Keratinocyte (primary cell): Measurements from ENCODE around the gene TOP3B. TPM values are rescaled to one million over a fixed set of nuclear protein-coding genes. Genes with fewer than 3 reads are reported as not detected.

Source experiments
- DNase-seq: peaks from one replicate; pipeline ENCODE4 v3.0.0-alpha.2; 2011; ENCODE audit warnings: low read depth, missing footprints, low spot score
- FAIRE-seq: peaks from 2 replicates; lab custom pipeline; 2011; peaks lifted over from hg19 to GRCh38; lab: Jason Lieb, UNC
- H2AFZ ChIP-seq: 2 replicates; pipeline ENCODE4 v1.6.0; 2012; ENCODE audit warnings: low read length, control low read depth, inconsistent platforms; ENCODE audit not compliant: control insufficient read depth
- H3K27ac ChIP-seq: 2 replicates; pipeline ENCODE4 v1.5.1; 2011; ENCODE audit warnings: low read length; ENCODE audit not compliant: control insufficient read depth, insufficient read depth
- H3K27me3 ChIP-seq: 3 replicates; pipeline ENCODE4 v1.6.0; 2011; ENCODE audit warnings: low read length; ENCODE audit not compliant: control insufficient read depth, insufficient read depth; ENCODE audit errors: extremely low read depth
- H3K36me3 ChIP-seq, 2 experiments: 2 replicates in 1 of 2; 3 replicates in 1 of 2; pipeline ENCODE4 v1.5.1; 2011; ENCODE audit warnings: low read length in 2 of 2, mild to moderate bottlenecking in 1 of 2; ENCODE audit not compliant: control insufficient read depth in 2 of 2, insufficient read depth in 2 of 2; ENCODE audit errors: extremely low read depth in 1 of 2
- H3K4me1 ChIP-seq: 3 replicates; pipeline ENCODE4 v1.5.1; 2011; ENCODE audit warnings: low read length; ENCODE audit not compliant: control insufficient read depth, insufficient read depth; ENCODE audit errors: extremely low read depth
- H3K4me2 ChIP-seq: 3 replicates; pipeline ENCODE4 v1.6.0; 2011; ENCODE audit warnings: low read depth, low read length; ENCODE audit not compliant: control insufficient read depth, insufficient read depth; ENCODE audit errors: extremely low read depth
- H3K4me3 ChIP-seq, 3 experiments: fragments of 200-600 bp in 1 of 3; sonication (generic) in 1 of 3; 2 replicates in 2 of 3; 3 replicates in 1 of 3; pipeline ENCODE4 v1.5.1; 2011 to 2016; ENCODE audit warnings: low read length in 3 of 3, mild to moderate bottlenecking in 3 of 3, control low read depth in 2 of 3, inconsistent platforms in 1 of 3, low read depth in 1 of 3, mixed read lengths in 1 of 3, mixed run types in 1 of 3, moderate library complexity in 1 of 3; ENCODE audit not compliant: control insufficient read depth in 2 of 3, insufficient read depth in 2 of 3; ENCODE audit errors: extremely low read depth in 1 of 3
- H3K79me2 ChIP-seq: 2 replicates; pipeline ENCODE4 v1.6.0; 2012; ENCODE audit warnings: low read length; ENCODE audit not compliant: control insufficient read depth, insufficient read depth
- H3K9ac ChIP-seq: 3 replicates; pipeline ENCODE4 v1.6.0; 2011; ENCODE audit warnings: low read length; ENCODE audit not compliant: control insufficient read depth, insufficient read depth; ENCODE audit errors: extremely low read depth
- H3K9me1 ChIP-seq: 3 replicates; pipeline ENCODE4 v1.6.0; 2011; ENCODE audit warnings: low read length; ENCODE audit not compliant: control insufficient read depth, insufficient read depth; ENCODE audit errors: extremely low read depth
- H3K9me3 ChIP-seq: 2 replicates; pipeline ENCODE4 v1.5.1; 2012; ENCODE audit warnings: low read depth, low read length; ENCODE audit not compliant: control insufficient read depth
- H4K20me1 ChIP-seq: 3 replicates; pipeline ENCODE4 v1.6.0; 2011; ENCODE audit warnings: low read length; ENCODE audit not compliant: control insufficient read depth, insufficient read depth; ENCODE audit errors: extremely low read depth
- CTCF ChIP-seq, 3 experiments: IDR thresholded peaks in 1 of 3; conservative IDR thresholded peaks in 1 of 3; optimal IDR thresholded peaks in 1 of 3; 2 replicates in 2 of 3; 3 replicates in 1 of 3; pipeline versions ENCODE3 to v1.5.1; 2011; ENCODE audit warnings: low read length in 3 of 3, mild to moderate bottlenecking in 3 of 3, moderate library complexity in 2 of 3, control low read depth in 1 of 3, inconsistent platforms in 1 of 3; ENCODE audit not compliant: insufficient read depth in 2 of 3; ENCODE audit errors: extremely low read depth in 1 of 3
- EZH2 ChIP-seq: IDR thresholded peaks from one replicate; pipeline ENCODE4 v1.6.1; 2012; ENCODE audit warnings: inconsistent platforms, mild to moderate bottlenecking, low read length, moderate library complexity
- dilution Hi-C: fragments of 300-500 bp; cut with MboI; formaldehyde crosslinking; loops from one replicate; pipeline ENCODE4 v1.7.0; 2020; ENCODE audit warnings: low sequenced_read_pairs; ENCODE audit not compliant: extremely low pct_ligation_motif_present
- polyA plus RNA-seq, 5 experiments: library from polyadenylated mRNA; depleted of rRNA in 3 of 5; stranded (reverse) in 3 of 5; stranded (forward) in 1 of 5; unstranded in 1 of 5; fragments of >200 nt; gene quantifications; 1 replicate in 1 of 5; 2 replicates in 3 of 5; 3 replicates in 1 of 5; pipeline versions ENCODE4 v1.2.1 to v1.2.3, GENCODE V29; 2011 to 2012; ENCODE audit warnings: missing spikeins in 2 of 5, low read depth in 1 of 5, low replicate concordance in 1 of 5

Gene TOP3B
- polyA plus RNA-seq, 1 donor (not counting 4 experiments of a cell fraction or from before 2014, with no cell fraction given): 13.8 TPM

GRCh38 chr22:22006596-22006990, 24.0 kb upstream of the TOP3B start:
- TF ChIP-seq EZH2: no peak
- no peak for TF ChIP-seq CTCF (optimal IDR thresholded peaks at IDR 0.05 in 1 of 3, IDR thresholded peaks at IDR 0.05 in 1 of 3, conservative IDR thresholded peaks at IDR 0.05 in 1 of 3; ENCODE audit: extremely low read depth in 1 of 3, insufficient read depth in 2 of 3, low read length in 3 of 3)
- H3K27ac ChIP-seq: no peak overlapping the region
- FAIRE-seq: no peak

GRCh38 chr22:22005945-22006595, 23.5 kb upstream of the TOP3B start:
- H3K9ac ChIP-seq: no peak overlapping the region
- no peaks in the 10 kb centered on the region for H4K20me1 ChIP-seq
- no peak overlapping the region for H3K4me3 ChIP-seq
- no peaks in the 10 kb centered on the region for H3K36me3 ChIP-seq
- no peak for FAIRE-seq
- H3K27ac ChIP-seq: no peak overlapping the region
- no peak for DNase-seq
- H3K9me1 ChIP-seq: no peaks in the 10 kb centered on the region
- H3K27me3 ChIP-seq: no peaks in the 10 kb centered on the region
- dilution Hi-C loops: no loop called here
- no peaks in the 10 kb centered on the region for H3K9me3 ChIP-seq
- no peaks in the 10 kb centered on the region for H3K79me2 ChIP-seq
- no peak overlapping the region for H2AFZ ChIP-seq
- TF ChIP-seq CTCF (optimal IDR thresholded peaks at IDR 0.05 in 1 of 3, IDR thresholded peaks at IDR 0.05 in 1 of 3, conservative IDR thresholded peaks at IDR 0.05 in 1 of 3; ENCODE audit: extremely low read depth in 1 of 3, insufficient read depth in 2 of 3, low read length in 3 of 3) (no peak), EZH2 (no peak)
- H3K4me2 ChIP-seq: no peak overlapping the region
- H3K4me1 ChIP-seq: peaks cover 14% of the 10 kb centered on the region

More at GRCh38 chr22:22006596-22006990, 24.0 kb upstream of the TOP3B start:
- H3K36me3 ChIP-seq: no peaks in the 10 kb centered on the region
- no peaks in the 10 kb centered on the region for H3K9me1 ChIP-seq
- dilution Hi-C loops: no loop called here
- H3K4me1 ChIP-seq: peaks cover 14% of the 10 kb centered on the region
- no peak for DNase-seq
- H3K79me2 ChIP-seq: no peaks in the 10 kb centered on the region
- H4K20me1 ChIP-seq: no peaks in the 10 kb centered on the region
- H3K4me2 ChIP-seq: no peak overlapping the region
- no peak overlapping the region for H3K9ac ChIP-seq
- no peak overlapping the region for H3K4me3 ChIP-seq
- H3K9me3 ChIP-seq: no peaks in the 10 kb centered on the region
- H3K27me3 ChIP-seq: no peaks in the 10 kb centered on the region
- H2AFZ ChIP-seq: no peak overlapping the region
